ENCODE results near the gene SLC25A29. TPM values are rescaled to one million over a fixed set of nuclear protein-coding genes. Genes with fewer than 3 reads are reported as not detected.

Gene SLC25A29
- total and polyA plus RNA-seq, 2 of the 13 experiments (the other 11 are each of a cell fraction or from before 2014, with no cell fraction given): 12.2 to 17.2 TPM

DNA sequence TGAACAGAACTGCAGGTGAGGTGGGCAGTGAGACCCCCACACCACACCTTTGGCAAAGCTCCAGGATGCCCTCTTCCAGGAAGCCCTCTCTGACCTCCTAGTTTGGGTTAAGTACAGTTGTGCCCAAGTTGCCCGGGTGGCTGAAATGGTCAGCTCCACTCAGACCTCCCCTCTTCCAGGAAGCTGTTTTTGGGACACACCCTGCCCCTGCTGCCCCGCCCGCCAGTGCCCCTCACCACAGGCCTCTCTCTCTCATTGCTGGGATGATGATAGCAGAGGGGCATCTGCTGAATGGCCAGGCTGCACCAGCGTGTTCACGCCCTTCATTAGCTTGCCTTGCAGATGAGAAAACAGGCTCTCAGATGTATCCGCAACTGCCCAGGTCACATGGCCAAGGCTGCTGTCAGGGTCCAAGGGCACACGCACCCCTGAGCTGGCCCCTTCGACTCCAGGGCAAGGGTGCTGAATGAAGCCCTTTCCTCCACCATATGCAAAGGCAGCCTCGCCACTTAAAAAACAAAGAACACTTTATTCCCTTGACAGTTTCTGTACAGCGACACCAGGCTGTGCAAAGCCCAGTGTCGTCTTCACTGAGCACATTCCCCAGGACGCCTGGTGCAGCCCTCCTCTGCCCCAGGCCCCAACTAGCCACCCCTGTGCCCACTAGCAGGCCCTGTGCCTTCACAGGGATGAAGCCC lies 15.5 kb downstream of the SLC25A29 start (continued):
- TF ChIP-seq, protein P1, sequence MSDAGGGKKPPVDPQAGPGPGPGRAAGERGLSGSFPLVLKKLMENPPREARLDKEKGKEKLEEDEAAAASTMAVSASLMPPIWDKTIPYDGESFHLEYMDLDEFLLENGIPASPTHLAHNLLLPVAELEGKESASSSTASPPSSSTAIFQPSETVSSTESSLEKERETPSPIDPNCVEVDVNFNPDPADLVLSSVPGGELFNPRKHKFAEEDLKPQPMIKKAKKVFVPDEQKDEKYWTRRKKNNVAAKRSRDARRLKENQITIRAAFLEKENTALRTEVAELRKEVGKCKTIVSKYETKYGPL (CRISPR knock-in tag; IDR thresholded peaks at IDR 0.05): no peak
- TF ChIP-seq ZNF614 (CRISPR knock-in tag; IDR thresholded peaks at IDR 0.05; ENCODE audit: borderline replicate concordance) (no peak), KLF6 (CRISPR knock-in tag; IDR thresholded peaks at IDR 0.05) (no peak), GTF2F1 (IDR thresholded peaks at IDR 0.05; ENCODE audit: low read length) (no peak), REPIN1 (CRISPR knock-in tag; IDR thresholded peaks at IDR 0.05; ENCODE audit: borderline replicate concordance, low read depth) (no peak; the same call in none of the 2 replicates), ZNF550 (CRISPR knock-in tag; IDR thresholded peaks at IDR 0.05; ENCODE audit: borderline replicate concordance) (no peak), ZNF879 (CRISPR knock-in tag; IDR thresholded peaks at IDR 0.05) (no peak), MED13 (CRISPR knock-in tag; IDR thresholded peaks at IDR 0.05) (no peak), ZNF639 (CRISPR knock-in tag; conservative IDR thresholded peaks at IDR 0.05) (no peak), ZNF251 (CRISPR knock-in tag; IDR thresholded peaks at IDR 0.05) (no peak), GPBP1L1 (CRISPR knock-in tag; IDR thresholded peaks at IDR 0.05) (no peak), SMC3 (IDR thresholded peaks at IDR 0.05; ENCODE audit: low read length) (0 out of 2 replicates have a peak, but pooled peaks have one; percentile 8), STAG1 (CRISPR knock-in tag; IDR thresholded peaks at IDR 0.05) (no peak; the same call in 1 of the 2 replicates), ZBTB3 (CRISPR knock-in tag; IDR thresholded peaks at IDR 0.05; ENCODE audit: borderline replicate concordance, low read depth) (no peak), ZNF335 (CRISPR knock-in tag; IDR thresholded peaks at IDR 0.05) (no peak), CEBPZ (IDR thresholded peaks at IDR 0.05; ENCODE audit: low read length) (no peak)
- TF ChIP-seq, protein P2, sequence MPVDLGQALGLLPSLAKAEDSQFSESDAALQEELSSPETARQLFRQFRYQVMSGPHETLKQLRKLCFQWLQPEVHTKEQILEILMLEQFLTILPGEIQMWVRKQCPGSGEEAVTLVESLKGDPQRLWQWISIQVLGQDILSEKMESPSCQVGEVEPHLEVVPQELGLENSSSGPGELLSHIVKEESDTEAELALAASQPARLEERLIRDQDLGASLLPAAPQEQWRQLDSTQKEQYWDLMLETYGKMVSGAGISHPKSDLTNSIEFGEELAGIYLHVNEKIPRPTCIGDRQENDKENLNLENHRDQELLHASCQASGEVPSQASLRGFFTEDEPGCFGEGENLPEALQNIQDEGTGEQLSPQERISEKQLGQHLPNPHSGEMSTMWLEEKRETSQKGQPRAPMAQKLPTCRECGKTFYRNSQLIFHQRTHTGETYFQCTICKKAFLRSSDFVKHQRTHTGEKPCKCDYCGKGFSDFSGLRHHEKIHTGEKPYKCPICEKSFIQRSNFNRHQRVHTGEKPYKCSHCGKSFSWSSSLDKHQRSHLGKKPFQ (CRISPR knock-in tag; IDR thresholded peaks at IDR 0.05; ENCODE audit: insufficient replicate concordance): no peak
